Measurements from ENCODE around the gene RPL27.

The RPL27 gene

GRCh38 chr17:43024407-43025289, 26.4 kb downstream of the RPL27 start, which contains the start of gene RND2:
Gene RND2 (plus strand): TSS chr17:43025231. CDS start chr17:43025348, 117 bp downstream.
- no peaks in the 10 kb centered on the region for H3K27me3 ChIP-seq (ENCODE audit: low read depth, low read length)
- H3K4me3 ChIP-seq (ENCODE audit: low read depth in 1 of 2, low read length in 2 of 2), result peak within 1 kb of the TSS; percentile 68 to 79
- no peaks in the 10 kb centered on the region for H3K9me3 ChIP-seq (ENCODE audit: control insufficient read depth in 1 of 2, low read length in 2 of 2)
- H3K27ac ChIP-seq (ENCODE audit: low read length), result peak within 1 kb of the TSS; percentile 56
- peaks cover 0 to 4% of the 10 kb centered on the region in 2 donors for H3K36me3 ChIP-seq (ENCODE audit: control insufficient read depth in 1 of 2, insufficient read depth in 2 of 2, low read length in 2 of 2)
- H3K4me1 ChIP-seq (ENCODE audit: control insufficient read depth in 1 of 2, insufficient read depth in 2 of 2, low read length in 2 of 2), result peaks cover 3 to 9% of the 10 kb centered on the region in 2 donors

GRCh38 chr17:43025290-43025657, 27.1 kb downstream of the RPL27 start:
- Histone ChIP-seq H3K4me3 (ENCODE audit: low read depth in 1 of 2, low read length in 2 of 2) (peak overlapping the region in 1 of 2 donors; percentile 68), H3K36me3 (ENCODE audit: control insufficient read depth in 1 of 2, insufficient read depth in 2 of 2, low read length in 2 of 2) (peaks cover 0 to 4% of the 10 kb centered on the region in 2 donors), H3K4me1 (ENCODE audit: control insufficient read depth in 1 of 2, insufficient read depth in 2 of 2, low read length in 2 of 2) (peaks cover 0 to 3% of the 10 kb centered on the region in 2 donors), H3K27me3 (ENCODE audit: low read depth, low read length) (no peaks in the 10 kb centered on the region), H3K9me3 (ENCODE audit: control insufficient read depth in 1 of 2, low read length in 2 of 2) (no peaks in the 10 kb centered on the region), H3K27ac (ENCODE audit: low read length) (no peak overlapping the region)

GRCh38 chr17:43025766-43026537, 27.7 kb downstream of the RPL27 start:
- Histone ChIP-seq H3K36me3 (ENCODE audit: control insufficient read depth in 1 of 2, insufficient read depth in 2 of 2, low read length in 2 of 2) (peaks cover 0 to 4% of the 10 kb centered on the region in 2 donors), H3K27me3 (ENCODE audit: low read depth, low read length) (no peaks in the 10 kb centered on the region), H3K27ac (ENCODE audit: low read length) (no peak overlapping the region), H3K4me1 (ENCODE audit: control insufficient read depth in 1 of 2, insufficient read depth in 2 of 2, low read length in 2 of 2) (no peaks in the 10 kb centered on the region), H3K9me3 (ENCODE audit: control insufficient read depth in 1 of 2, low read length in 2 of 2) (no peaks in the 10 kb centered on the region), H3K4me3 (ENCODE audit: low read depth in 1 of 2, low read length in 2 of 2) (peak overlapping the region in 1 of 2 donors; percentile 68)

GRCh38 chr17:43026595-43026994, 28.4 kb downstream of the RPL27 start:
- H3K9me3 ChIP-seq (ENCODE audit: control insufficient read depth in 1 of 2, low read length in 2 of 2), result no peaks in the 10 kb centered on the region
- H3K27me3 ChIP-seq (ENCODE audit: low read depth, low read length), result no peaks in the 10 kb centered on the region
- peaks cover 0 to 4% of the 10 kb centered on the region in 2 donors for H3K36me3 ChIP-seq (ENCODE audit: control insufficient read depth in 1 of 2, insufficient read depth in 2 of 2, low read length in 2 of 2)
- H3K27ac ChIP-seq (ENCODE audit: low read length), result no peak overlapping the region
- H3K4me3 ChIP-seq (ENCODE audit: low read depth in 1 of 2, low read length in 2 of 2), result no peak overlapping the region
- no peaks in the 10 kb centered on the region for H3K4me1 ChIP-seq (ENCODE audit: control insufficient read depth in 1 of 2, insufficient read depth in 2 of 2, low read length in 2 of 2)

- H3K27ac ChIP-seq (ENCODE audit: low read length), result no peak overlapping the region
- no peaks in the 10 kb centered on the region for H3K27me3 ChIP-seq (ENCODE audit: low read depth, low read length)
- no peaks in the 10 kb centered on the region for H3K9me3 ChIP-seq (ENCODE audit: control insufficient read depth in 1 of 2, low read length in 2 of 2)
- no peak overlapping the region for H3K4me3 ChIP-seq (ENCODE audit: low read depth in 1 of 2, low read length in 2 of 2)
- H3K36me3 ChIP-seq (ENCODE audit: control insufficient read depth in 1 of 2, insufficient read depth in 2 of 2, low read length in 2 of 2), result no peaks in the 10 kb centered on the region
- H3K4me1 ChIP-seq (ENCODE audit: control insufficient read depth in 1 of 2, insufficient read depth in 2 of 2, low read length in 2 of 2), result no peaks in the 10 kb centered on the region
Measured at GRCh38 chr17:43027091-43028032, 29.1 kb downstream of the RPL27 start.

GRCh38 chr17:43028221-43028861, 30.1 kb downstream of the RPL27 start:
- H3K4me3 ChIP-seq (ENCODE audit: low read depth in 1 of 2, low read length in 2 of 2), result no peak overlapping the region
- H3K36me3 ChIP-seq (ENCODE audit: control insufficient read depth in 1 of 2, insufficient read depth in 2 of 2, low read length in 2 of 2), result no peaks in the 10 kb centered on the region
- no peaks in the 10 kb centered on the region for H3K27me3 ChIP-seq (ENCODE audit: low read depth, low read length)
- H3K4me1 ChIP-seq (ENCODE audit: control insufficient read depth in 1 of 2, insufficient read depth in 2 of 2, low read length in 2 of 2), result no peaks in the 10 kb centered on the region
- no peaks in the 10 kb centered on the region for H3K9me3 ChIP-seq (ENCODE audit: control insufficient read depth in 1 of 2, low read length in 2 of 2)
- H3K27ac ChIP-seq (ENCODE audit: low read length), result no peak overlapping the region

DNA sequence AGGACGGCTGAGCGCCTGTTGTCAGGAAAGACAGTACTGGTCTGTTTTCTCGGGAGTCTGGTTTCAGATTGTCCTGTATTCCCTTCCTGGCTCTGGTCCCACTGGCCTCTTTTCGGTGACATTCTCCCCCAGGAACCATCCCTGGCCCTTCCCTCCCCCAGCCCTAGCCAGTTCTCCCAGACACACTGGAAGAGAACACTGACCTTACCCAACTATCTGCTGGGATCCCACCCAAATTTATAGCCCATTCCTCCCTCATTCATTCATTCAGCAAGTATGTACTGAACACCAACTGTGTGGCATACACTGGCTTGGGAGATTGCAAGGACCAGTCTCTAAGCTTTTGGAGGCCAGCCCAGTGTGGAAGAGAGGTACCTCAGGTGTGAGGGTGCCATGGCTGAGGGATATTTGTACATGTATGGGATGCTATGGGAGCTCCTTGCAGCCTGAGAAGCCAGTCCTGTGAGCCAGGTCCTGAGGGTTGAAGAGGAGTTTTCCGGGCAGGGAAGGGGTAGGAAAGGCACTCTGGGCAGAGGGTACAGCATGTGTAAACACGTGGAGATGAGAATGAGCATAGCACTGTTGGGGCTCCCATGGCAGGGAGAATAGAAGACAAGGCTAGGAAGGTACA, 32.0 kb downstream of the RPL27 start:
- no peaks in the 10 kb centered on the region for H3K27me3 ChIP-seq (ENCODE audit: low read depth, low read length)
- no peak overlapping the region for H3K4me3 ChIP-seq (ENCODE audit: low read depth in 1 of 2, low read length in 2 of 2)
- H3K9me3 ChIP-seq (ENCODE audit: control insufficient read depth in 1 of 2, low read length in 2 of 2), result no peaks in the 10 kb centered on the region
- no peaks in the 10 kb centered on the region for H3K36me3 ChIP-seq (ENCODE audit: control insufficient read depth in 1 of 2, insufficient read depth in 2 of 2, low read length in 2 of 2)
- no peaks in the 10 kb centered on the region for H3K4me1 ChIP-seq (ENCODE audit: control insufficient read depth in 1 of 2, insufficient read depth in 2 of 2, low read length in 2 of 2)
- no peak overlapping the region for H3K27ac ChIP-seq (ENCODE audit: low read length)

DNA sequence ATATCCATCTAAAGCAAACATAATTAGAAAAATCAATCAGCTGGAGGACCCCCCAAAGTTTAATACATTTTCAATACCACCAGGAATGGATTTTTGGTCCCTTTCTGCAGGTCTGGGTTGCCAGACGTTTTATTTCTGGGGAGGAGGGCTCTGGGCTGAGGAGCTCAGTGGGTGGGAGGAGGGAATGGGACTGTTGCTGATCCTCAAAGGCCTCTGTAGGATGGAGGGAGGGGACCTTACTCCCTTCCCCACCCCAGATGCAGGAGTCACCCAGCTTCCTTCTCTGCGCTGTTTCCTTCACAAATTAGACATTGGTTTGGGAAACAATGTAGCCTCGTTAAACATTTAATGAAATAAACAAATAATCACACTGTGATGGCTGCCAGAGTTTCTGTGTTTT, 33.4 kb downstream of the RPL27 start:
- Histone ChIP-seq H3K36me3 (ENCODE audit: control insufficient read depth in 1 of 2, insufficient read depth in 2 of 2, low read length in 2 of 2) (no peaks in the 10 kb centered on the region), H3K27me3 (ENCODE audit: low read depth, low read length) (no peaks in the 10 kb centered on the region), H3K4me3 (ENCODE audit: low read depth in 1 of 2, low read length in 2 of 2) (no peak overlapping the region), H3K9me3 (ENCODE audit: control insufficient read depth in 1 of 2, low read length in 2 of 2) (no peaks in the 10 kb centered on the region), H3K4me1 (ENCODE audit: control insufficient read depth in 1 of 2, insufficient read depth in 2 of 2, low read length in 2 of 2) (no peaks in the 10 kb centered on the region), H3K27ac (ENCODE audit: low read length) (no peak overlapping the region)

DNA sequence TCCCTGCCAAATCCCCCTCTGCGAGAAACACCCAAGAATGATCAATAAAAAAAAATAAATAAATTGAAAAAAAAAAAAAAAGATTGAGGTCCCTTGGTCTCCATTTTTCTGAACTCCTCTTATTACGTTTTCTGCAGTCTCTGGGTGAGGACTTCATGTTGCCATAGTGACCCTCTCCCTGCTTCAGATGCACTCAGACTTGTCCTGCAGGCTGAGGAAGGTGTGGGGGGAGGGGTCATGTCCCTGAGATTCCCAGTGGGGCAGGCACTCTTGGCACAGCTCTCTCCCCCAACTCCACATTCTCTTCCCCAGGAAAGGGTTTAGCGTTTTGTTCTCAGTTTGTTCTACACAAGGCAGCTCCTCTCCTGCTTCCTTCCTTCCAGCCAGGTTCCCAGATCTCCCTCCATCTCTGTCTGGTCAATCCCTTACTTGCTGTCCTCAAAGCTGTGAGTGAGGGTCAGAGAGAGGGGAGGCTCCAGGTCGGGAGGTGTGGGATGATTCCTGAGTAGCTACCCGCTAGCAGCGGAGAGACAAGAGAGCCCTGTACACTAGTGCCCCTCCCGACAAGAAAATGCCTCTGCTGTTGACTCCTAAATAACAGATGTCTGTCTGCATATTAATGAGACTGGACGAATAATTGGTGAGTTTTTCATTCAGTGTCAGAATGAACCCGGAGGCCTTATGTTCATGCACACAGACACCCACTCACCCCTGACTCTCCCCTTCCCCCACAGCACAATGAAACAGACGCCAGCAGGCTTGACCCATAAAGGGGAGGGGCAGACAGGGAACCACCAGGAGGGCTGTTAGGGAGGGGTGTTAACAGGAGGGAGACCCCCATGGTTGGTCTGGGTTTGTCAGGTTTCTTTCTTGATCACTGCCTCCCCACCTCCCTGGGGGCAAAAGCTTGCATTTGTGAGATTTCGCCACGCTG, 36.0 kb downstream of the RPL27 start:
- Histone ChIP-seq H3K36me3 (ENCODE audit: control insufficient read depth in 1 of 2, insufficient read depth in 2 of 2, low read length in 2 of 2) (no peaks in the 10 kb centered on the region), H3K27me3 (ENCODE audit: low read depth, low read length) (no peaks in the 10 kb centered on the region), H3K4me3 (ENCODE audit: low read depth in 1 of 2, low read length in 2 of 2) (no peak overlapping the region), H3K27ac (ENCODE audit: low read length) (no peak overlapping the region), H3K4me1 (ENCODE audit: control insufficient read depth in 1 of 2, insufficient read depth in 2 of 2, low read length in 2 of 2) (no peaks in the 10 kb centered on the region), H3K9me3 (ENCODE audit: control insufficient read depth in 1 of 2, low read length in 2 of 2) (no peaks in the 10 kb centered on the region)

Data from muscle layer of duodenum (tissue), 2 donors.